ENCODE data around the gene SNHG17. TPM values are rescaled to one million over a fixed set of nuclear protein-coding genes. Genes with fewer than 3 reads are reported as not detected.

Gene SNHG17
- total and polyA plus RNA-seq, 9 of the 15 experiments (the other 6 are each of a cell fraction or from before 2014, with no cell fraction given) = 29.8 to 106 (median 57.7) TPM

DNA sequence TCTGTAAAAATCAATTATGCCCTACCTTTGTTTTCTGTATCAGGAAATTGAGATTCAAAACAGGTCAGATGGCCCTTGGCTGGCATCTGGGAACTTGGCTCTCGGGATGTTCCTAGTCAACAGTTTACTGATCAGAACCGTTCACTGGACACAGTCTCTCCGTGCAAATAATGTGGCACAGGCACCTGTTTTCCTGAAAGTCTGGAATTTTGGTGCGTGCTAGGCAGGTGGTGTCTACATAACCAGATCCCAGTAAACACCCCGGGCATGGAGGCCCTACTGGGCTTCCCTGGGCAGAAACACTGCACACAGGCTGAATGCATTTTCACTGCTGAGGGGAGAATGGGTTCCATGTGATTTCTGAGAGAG, 7.5 kb downstream of the SNHG17 start:
- in situ Hi-C loops (cut with MboI) (no loop called here), intact Hi-C loops (cut with micrococcal nuclease) (no loop called here)
- 96% methylated on average over 5 of the region's 5 CpGs for WGBS (ENCODE audit: insufficient coverage, low coverage, missing lambda C conversion rate)
- Histone ChIP-seq H3K9ac (ENCODE audit: insufficient read depth in 1 of 2, low read depth in 2 of 2, low read length in 2 of 2) (no peak overlapping the region), H3K9me1 (ENCODE audit: control insufficient read depth, insufficient read depth, low read length) (peaks cover 20% of the 10 kb centered on the region), H3K27ac (ENCODE audit: extremely low read depth, low read depth, low read length) (no peak overlapping the region), H4K20me1 (replicated peaks; ENCODE audit: control insufficient read depth, insufficient read depth, low read length) (peaks cover 85% of the 10 kb centered on the region), H3K79me2 (ENCODE audit: control insufficient read depth, insufficient read depth, low read length) (peaks cover 90% of the 10 kb centered on the region), H3K4me1 (replicated peaks in 1 of 2; ENCODE audit: control insufficient read depth in 2 of 2, insufficient read depth in 2 of 2, low read length in 2 of 2) (peaks cover 10 to 14% of the 10 kb centered on the region in 2 experiments; a peak in 3 of 5 replicates), H3K9me3 (replicated peaks; ENCODE audit: control insufficient read depth, insufficient read depth, low read depth, low read length) (no peaks in the 10 kb centered on the region), H3K4me2 (ENCODE audit: insufficient read depth, low read length) (no peak overlapping the region), H2AFZ (ENCODE audit: low read depth, low read length) (no peak overlapping the region), H3K27me3 (ENCODE audit: control insufficient read depth in 2 of 2, insufficient read depth in 2 of 2, low read length in 2 of 2) (no peaks in the 10 kb centered on the region), H3K4me3 (no peak overlapping the region), H3K36me3 (ENCODE audit: control insufficient read depth, insufficient read depth, low read length) (peaks cover 100% of the 10 kb centered on the region)
- FAIRE-seq = peak; percentile 40
- ChIA-PET POLR2A (interaction anchor here (0.5 to 4.9 kb wide), 7 partner anchors 7 to 493 kb away, joined by 3 to 41 read pairs (median 3); partner anchors contain the start of gene SNHG17), CTCF (ENCODE audit: low intra/inter-chr PET ratio) (no interaction called here)
- DNase-seq (ENCODE audit: extremely low read depth in 1 of 4, low spot score in 3 of 4) = no peak
- TF ChIP-seq ZBTB12 (CRISPR knock-in tag; IDR thresholded peaks at IDR 0.05) (no peak), POLR2A (conservative IDR thresholded peaks at IDR 0.05) (0 out of 2 replicates have a peak, but pooled peaks have one; percentile 1)
- no peak for ATAC-seq
- BruUV-seq (replicated peaks) = no TSS peak

GRCh38 chr20:38426006-38426897, 8.9 kb downstream of the SNHG17 start:
- ChIA-PET CTCF (ENCODE audit: low intra/inter-chr PET ratio) (no interaction called here), POLR2A (interaction anchor here (0.5 to 4.9 kb wide), 14 partner anchors 8 to 1965 kb away, joined by 3 to 41 read pairs (median 4); partner anchors contain the start of gene SNHG17)
- intact Hi-C loops (cut with micrococcal nuclease) = no loop called here
- in situ Hi-C loops (cut with MboI) = no loop called here
- 69% methylated on average over 15 of the region's 15 CpGs for WGBS (ENCODE audit: insufficient coverage, low coverage, missing lambda C conversion rate)
- Histone ChIP-seq H3K4me1 (replicated peaks in 1 of 2; ENCODE audit: control insufficient read depth in 2 of 2, insufficient read depth in 2 of 2, low read length in 2 of 2) (peaks cover under 1 to 5% of the 10 kb centered on the region in 2 experiments; a peak in 3 of 5 replicates), H3K27me3 (ENCODE audit: control insufficient read depth in 2 of 2, insufficient read depth in 2 of 2, low read length in 2 of 2) (no peaks in the 10 kb centered on the region), H3K9me1 (ENCODE audit: control insufficient read depth, insufficient read depth, low read length) (peaks cover 10% of the 10 kb centered on the region), H3K9me3 (replicated peaks; ENCODE audit: control insufficient read depth, insufficient read depth, low read depth, low read length) (no peaks in the 10 kb centered on the region), H3K4me2 (ENCODE audit: insufficient read depth, low read length) (no peak overlapping the region), H2AFZ (ENCODE audit: low read depth, low read length) (no peak overlapping the region), H3K79me2 (ENCODE audit: control insufficient read depth, insufficient read depth, low read length) (peaks cover 76% of the 10 kb centered on the region), H4K20me1 (replicated peaks; ENCODE audit: control insufficient read depth, insufficient read depth, low read length) (peaks cover 85% of the 10 kb centered on the region), H3K9ac (ENCODE audit: insufficient read depth in 1 of 2, low read depth in 2 of 2, low read length in 2 of 2) (no peak overlapping the region), H3K4me3 (no peak overlapping the region), H3K36me3 (ENCODE audit: control insufficient read depth, insufficient read depth, low read length) (peaks cover 100% of the 10 kb centered on the region), H3K27ac (ENCODE audit: extremely low read depth, low read depth, low read length) (peak overlapping the region; percentile 23; the same call in 1 of the 3 replicates)
- ATAC-seq (peak; percentile 14; the same call in 2 of the 3 replicates), FAIRE-seq (peak; percentile 77), DNase-seq (ENCODE audit: extremely low read depth in 1 of 4, low spot score in 3 of 4) (peak in 2 of 4 experiments; percentile 54 to 59)
- BruUV-seq (replicated peaks) = no TSS peak
- TF ChIP-seq KLF16 (IDR thresholded peaks at IDR 0.05) = no peak
- no peak for TF ChIP-seq FUS (optimal IDR thresholded peaks at IDR 0.05; ENCODE audit: low read depth, low read length)
- TF ChIP-seq, protein P1, sequence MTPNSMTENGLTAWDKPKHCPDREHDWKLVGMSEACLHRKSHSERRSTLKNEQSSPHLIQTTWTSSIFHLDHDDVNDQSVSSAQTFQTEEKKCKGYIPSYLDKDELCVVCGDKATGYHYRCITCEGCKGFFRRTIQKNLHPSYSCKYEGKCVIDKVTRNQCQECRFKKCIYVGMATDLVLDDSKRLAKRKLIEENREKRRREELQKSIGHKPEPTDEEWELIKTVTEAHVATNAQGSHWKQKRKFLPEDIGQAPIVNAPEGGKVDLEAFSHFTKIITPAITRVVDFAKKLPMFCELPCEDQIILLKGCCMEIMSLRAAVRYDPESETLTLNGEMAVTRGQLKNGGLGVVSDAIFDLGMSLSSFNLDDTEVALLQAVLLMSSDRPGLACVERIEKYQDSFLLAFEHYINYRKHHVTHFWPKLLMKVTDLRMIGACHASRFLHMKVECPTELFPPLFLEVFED (CRISPR knock-in tag; conservative IDR thresholded peaks at IDR 0.05) = 0 out of 2 replicates have a peak, but pooled peaks have one; percentile 58
- TF ChIP-seq, protein P2, sequence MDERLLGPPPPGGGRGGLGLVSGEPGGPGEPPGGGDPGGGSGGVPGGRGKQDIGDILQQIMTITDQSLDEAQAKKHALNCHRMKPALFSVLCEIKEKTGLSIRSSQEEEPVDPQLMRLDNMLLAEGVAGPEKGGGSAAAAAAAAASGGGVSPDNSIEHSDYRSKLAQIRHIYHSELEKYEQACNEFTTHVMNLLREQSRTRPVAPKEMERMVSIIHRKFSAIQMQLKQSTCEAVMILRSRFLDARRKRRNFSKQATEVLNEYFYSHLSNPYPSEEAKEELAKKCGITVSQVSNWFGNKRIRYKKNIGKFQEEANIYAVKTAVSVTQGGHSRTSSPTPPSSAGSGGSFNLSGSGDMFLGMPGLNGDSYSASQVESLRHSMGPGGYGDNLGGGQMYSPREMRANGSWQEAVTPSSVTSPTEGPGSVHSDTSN (CRISPR knock-in tag; IDR thresholded peaks at IDR 0.05; ENCODE audit: low read depth) = no peak
- TF ChIP-seq, protein P2 (tag; conservative IDR thresholded peaks at IDR 0.05; ENCODE audit: low read depth) = 0 out of 2 replicates have a peak, but pooled peaks have one; percentile 11

Measured in K562 (cell line).